Psoas muscle (tissue), 8 donors: ENCODE results near the gene SCN1A. TPM values are rescaled to one million over a fixed set of nuclear protein-coding genes. Genes with fewer than 3 reads are reported as not detected.

ENCODE experiments used
- ATAC-seq, 4 donors: fragments of 200-7000 bp; cut with Tn5 transposase; one replicate each; pipeline ENCODE4 v1.9.1; 2020; ENCODE audit warnings: moderate library complexity in 3 of 4, mild to moderate bottlenecking in 2 of 4
- DNase-seq, 2 donors: peaks; one replicate each; pipeline ENCODE4 v3.0.0-alpha.2; 2020
- H3K27ac ChIP-seq: fragments of 200-600 bp; one replicate; pipeline ENCODE4 v1.8.0; 2022
- H3K27me3 ChIP-seq, 3 donors: fragments of 200-600 bp in 1 of 3; one replicate each; pipeline versions ENCODE4 v1.6.1 to v1.8.0; 2013 to 2022; ENCODE audit warnings: low read length in 2 of 3, mild to moderate bottlenecking in 2 of 3, moderate library complexity in 1 of 3; ENCODE audit not compliant: insufficient read depth in 3 of 3
- H3K36me3 ChIP-seq, 2 donors: fragments of 200-600 bp in 1 of 2; one replicate each; pipeline versions ENCODE4 v1.6.1 to v1.8.0; 2013 to 2022; ENCODE audit warnings: low read depth in 1 of 2, mild to moderate bottlenecking in 1 of 2, moderate library complexity in 1 of 2; ENCODE audit not compliant: insufficient read depth in 1 of 2
- H3K4me1 ChIP-seq: fragments of 200-600 bp; one replicate; pipeline ENCODE4 v1.8.0; 2022
- H3K4me3 ChIP-seq: fragments of 200-600 bp; one replicate; pipeline ENCODE4 v1.8.0; 2022; ENCODE audit warnings: mild to moderate bottlenecking
- H3K9me3 ChIP-seq: fragments of 200-600 bp; one replicate; pipeline ENCODE4 v1.8.0; 2022
- CTCF ChIP-seq: fragments of 200-600 bp; IDR thresholded peaks from one replicate; pipeline ENCODE4 v1.8.0; 2022; ENCODE audit warnings: antibody characterized with exemption
- WGBS, 3 donors: extraction: QIAGEN DNeasy Blood & Tissue Kit; methylation state at CpG; one replicate each; pipeline versions ENCODE4 v1.1.6 to v1.1.7; 2013; 5-methylcytosine and 5-hydroxymethylcytosine counted together
- intact Hi-C, 2 donors: fragments of 100-400 bp; cut with DNase I; formaldehyde crosslinking; loops; one replicate each; pipeline versions ENCODE4 v1.11.0 to v1.14.2; 2022
- polyA plus RNA-seq, 3 donors: library from polyadenylated mRNA; stranded (reverse); fragments of 200-250 nt; gene quantifications; one replicate each; pipeline ENCODE4 v1.2.3, GENCODE V29; 2013
- total RNA-seq, 4 donors: library from RNA; stranded (reverse); fragmentation: NEBNext Ultra II Directional in 2 of 4; extraction: Animal tissue kit (Norgen Biotek cat#: 25700) in 2 of 4; gene quantifications; one replicate each; pipeline versions ENCODE4 v1.2.1 to v1.2.4, GENCODE V29; 2021 to 2023
- donor health status: healthy with polysubstance abuse.
- donor health status: DM: no; HTN: no; CAD: no; lungs with moderate emphysema.
- donor health status: Bipolar disorder and iron deficiency.
- donor health status: healthy.
- donor health status: DM: yes; HTN: yes; CAD: no.
- donor health status: DM: no; HTN: no; CAD: no.
- donor health status: DM: no; HTN: no; CAD: no.
- donor health status: DM: yes; HTN: yes; CAD: no.

Gene SCN1A
- total and polyA plus RNA-seq, 7 donors = 0.01 TPM; not detected in 6

- intact Hi-C loops = no loop called here
- H3K27ac ChIP-seq = no peak overlapping the region
- H3K4me3 ChIP-seq = no peak overlapping the region
- DNase-seq (no peak), ATAC-seq (no peak)
- no peaks in the 10 kb centered on the region for H3K9me3 ChIP-seq
- H3K36me3 ChIP-seq = no peaks in the 10 kb centered on the region
- no peaks in the 10 kb centered on the region for H3K27me3 ChIP-seq
- no peaks in the 10 kb centered on the region for H3K4me1 ChIP-seq
- TF ChIP-seq CTCF = no peak
- 61 to 85% (median 75%) methylated on average over 1 of the region's 1 CpG for WGBS, 3 donors
Measured at GRCh38 chr2:166013878-166014277, 113.9 kb downstream of the SCN1A start.

GRCh38 chr2:166011660-166012059 is 116.2 kb downstream of the SCN1A start:
- intact Hi-C loops = no loop called here
- no peaks in the 10 kb centered on the region for H3K4me1 ChIP-seq
- H3K9me3 ChIP-seq = no peaks in the 10 kb centered on the region
- DNase-seq = no peak
- no peak for TF ChIP-seq CTCF
- WGBS, 3 donors = 78 to 85% (median 80%) methylated on average over 1 of the region's 1 CpG
- H3K4me3 ChIP-seq = no peak overlapping the region
- ATAC-seq = no peak
- H3K27ac ChIP-seq = no peak overlapping the region
- no peaks in the 10 kb centered on the region for H3K36me3 ChIP-seq
- no peaks in the 10 kb centered on the region for H3K27me3 ChIP-seq

GRCh38 chr2:166000401-166000800 is 127.4 kb downstream of the SCN1A start:
- WGBS, 3 donors = 50 to 62% (median 56%) methylated on average over 2 of the region's 2 CpGs
- TF ChIP-seq CTCF = no peak
- H3K4me3 ChIP-seq = no peak overlapping the region
- no peak overlapping the region for H3K27ac ChIP-seq
- H3K27me3 ChIP-seq = no peaks in the 10 kb centered on the region
- no peaks in the 10 kb centered on the region for H3K4me1 ChIP-seq
- H3K36me3 ChIP-seq = no peaks in the 10 kb centered on the region
- no peaks in the 10 kb centered on the region for H3K9me3 ChIP-seq
- DNase-seq (no peak), ATAC-seq (no peak)
- intact Hi-C loops = no loop called here

- intact Hi-C loops = no loop called here
- ATAC-seq (no peak), DNase-seq (no peak)
- no peaks in the 10 kb centered on the region for H3K27me3 ChIP-seq
- no peaks in the 10 kb centered on the region for H3K4me1 ChIP-seq
- H3K9me3 ChIP-seq = no peaks in the 10 kb centered on the region
- no peak overlapping the region for H3K27ac ChIP-seq
- no peak overlapping the region for H3K4me3 ChIP-seq
- no peak for TF ChIP-seq CTCF
- no peaks in the 10 kb centered on the region for H3K36me3 ChIP-seq
Measured at GRCh38 chr2:165990846-165991245, 137.0 kb downstream of the SCN1A start.

- Histone ChIP-seq H3K27ac (no peak overlapping the region), H3K4me1 (no peaks in the 10 kb centered on the region), H3K36me3 (no peaks in the 10 kb centered on the region), H3K9me3 (no peaks in the 10 kb centered on the region), H3K27me3 (no peaks in the 10 kb centered on the region), H3K4me3 (no peak overlapping the region)
- ATAC-seq = no peak
- WGBS, 3 donors = 20 to 39% (median 23%) methylated on average over 1 of the region's 1 CpG
- intact Hi-C loops = no loop called here
- DNase-seq = no peak
- no peak for TF ChIP-seq CTCF
Measured at GRCh38 chr2:165989851-165990250, 138.0 kb downstream of the SCN1A start.
